K562 (cell line): ENCODE measurements around the gene RBM4B. TPM values are rescaled to one million over a fixed set of nuclear protein-coding genes. Genes with fewer than 3 reads are reported as not detected.

Experiments used
- CHAMP1 ChIP-seq: fragments of 450-650 bp; IDR thresholded peaks from 2 replicates; pipeline ENCODE4 v1.6.1; 2016; ENCODE audit warnings: mild to moderate bottlenecking
- CHD2 ChIP-seq: IDR thresholded peaks from 2 replicates; pipeline ENCODE4 v1.6.1; 2011; ENCODE audit warnings: low read depth, low read length
- FOXK1 ChIP-seq: sonication (generic); formaldehyde crosslinking; IDR thresholded peaks from 2 replicates; pipeline ENCODE4 v1.8.0; 2022; ENCODE audit warnings: missing genetic modification reagents, mild to moderate bottlenecking, borderline replicate concordance
- GATAD2B ChIP-seq: fragments of 450-650 bp; IDR thresholded peaks from 2 replicates; pipeline ENCODE4 v1.6.1; 2017; ENCODE audit warnings: mild to moderate bottlenecking, borderline replicate concordance
- MEIS2 ChIP-seq: fragments of 450-650 bp; IDR thresholded peaks from 2 replicates; pipeline ENCODE4 v1.6.1; 2014; ENCODE audit warnings: mild to moderate bottlenecking; ENCODE audit not compliant: partially characterized antibody
- NR1H2 ChIP-seq: sonication (generic); formaldehyde crosslinking; IDR thresholded peaks from 2 replicates; pipeline ENCODE4 v1.4.0; 2020; ENCODE audit warnings: mild to moderate bottlenecking, missing genetic modification reagents
- SMAD4 ChIP-seq: fragments of 250-450 bp; sonication (Bioruptor Pico); conservative IDR thresholded peaks from 2 replicates; pipeline ENCODE4 v1.8.0; 2021; ENCODE audit warnings: inconsistent platforms, mild to moderate bottlenecking, moderate library complexity
- U2AF1 ChIP-seq: fragments of 200-400 bp; formaldehyde crosslinking; optimal IDR thresholded peaks from 2 replicates; pipeline ENCODE3; 2017; ENCODE audit warnings: mild to moderate bottlenecking, low read depth, low read length, moderate library complexity
- ZNF121 ChIP-seq: sonication (generic); formaldehyde crosslinking; conservative IDR thresholded peaks from 2 replicates; pipeline ENCODE4 v1.8.0; 2022; ENCODE audit warnings: missing genetic modification reagents
- ZNF165 ChIP-seq: fragments of 250-450 bp; sonication (Bioruptor Pico); IDR thresholded peaks from 2 replicates; pipeline ENCODE4 v1.4.0; 2020; ENCODE audit warnings: borderline replicate concordance
- polyA plus RNA-seq, 8 experiments: library from polyadenylated mRNA; depleted of rRNA in 4 of 8; stranded (reverse) in 5 of 8; unstranded in 3 of 8; fragments of >200 nt; fragmentation: Nextera tagmentation in 2 of 8; fragmentation: Illumina TruSeq in 1 of 8; extraction: Ambion mirVana in 2 of 8; extraction: Trizol in 1 of 8; gene quantifications; 2 replicates each; pipeline versions ENCODE4 v1.2.1 to v1.2.3, GENCODE V29; 2011 to 2014; ENCODE audit warnings: inconsistent platforms in 1 of 8, missing spikeins in 1 of 8
- total RNA-seq, 7 experiments: library from RNA; depleted of rRNA in 6 of 7; stranded (reverse); fragments of >200 nt in 6 of 7; fragmentation: Illumina TruSeq in 2 of 7; extraction: Trizol in 2 of 7; gene quantifications; 2 replicates each; pipeline versions ENCODE4 v1.2.1 to v1.2.3, GENCODE V29; 2011 to 2021; ENCODE audit warnings: low replicate concordance in 1 of 7
- TF ChIP-seq, protein P1 (sequence below), 2 experiments: fragments of 450-650 bp in 1 of 2; sonication (generic) in 1 of 2; formaldehyde crosslinking in 1 of 2; IDR thresholded peaks; 2 replicates each; pipeline versions ENCODE4 v1.7.1 to v1.9.0; 2016 to 2022; ENCODE audit warnings: inconsistent platforms in 1 of 2, mild to moderate bottlenecking in 1 of 2, missing genetic modification reagents in 1 of 2
- TF ChIP-seq, protein P2 (sequence below): fragments of 450-650 bp; formaldehyde crosslinking; IDR thresholded peaks from 2 replicates; pipeline ENCODE4 v1.4.0; 2020; ENCODE audit warnings: mild to moderate bottlenecking, moderate library complexity

Gene RBM4B
- total and polyA plus RNA-seq, 9 of the 15 experiments (the other 6 are each of a cell fraction or from before 2014, with no cell fraction given): 14.6 to 39.9 (median 23.3) TPM

DNA sequence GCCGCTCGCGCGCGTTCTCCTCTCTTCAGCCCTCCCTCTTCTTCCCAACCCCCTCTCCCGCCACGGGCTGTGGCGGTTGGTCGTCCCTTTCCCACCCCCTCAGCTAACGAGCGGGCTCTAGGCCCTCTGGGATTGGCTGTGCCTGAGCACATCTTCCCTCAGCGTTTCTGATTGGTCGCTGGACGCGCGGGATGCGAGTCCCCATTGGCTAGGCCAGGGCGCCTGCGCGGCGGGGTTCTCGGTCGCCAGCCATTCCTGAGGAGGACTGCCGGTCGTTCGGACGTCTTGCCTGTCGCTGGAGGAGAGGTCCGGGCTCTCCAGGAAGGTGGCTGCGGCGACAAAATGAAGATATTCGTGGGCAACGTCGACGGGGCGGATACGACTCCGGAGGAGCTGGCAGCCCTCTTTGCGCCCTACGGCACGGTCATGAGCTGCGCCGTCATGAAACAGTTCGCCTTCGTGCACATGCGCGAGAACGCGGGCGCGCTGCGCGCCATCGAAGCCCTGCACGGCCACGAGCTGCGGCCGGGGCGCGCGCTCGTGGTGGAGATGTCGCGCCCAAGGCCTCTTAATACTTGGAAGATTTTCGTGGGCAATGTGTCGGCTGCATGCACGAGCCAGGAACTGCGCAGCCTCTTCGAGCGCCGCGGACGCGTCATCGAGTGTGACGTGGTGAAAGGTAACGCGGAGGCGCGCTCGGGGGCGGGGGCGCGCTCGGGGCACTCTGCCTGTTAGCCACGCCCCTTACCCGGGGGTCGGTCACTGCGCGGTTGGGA, 61.1 kb downstream of the RBM4B start, which contains the start of gene RBM14 (continued):
- TF ChIP-seq, protein P1, sequence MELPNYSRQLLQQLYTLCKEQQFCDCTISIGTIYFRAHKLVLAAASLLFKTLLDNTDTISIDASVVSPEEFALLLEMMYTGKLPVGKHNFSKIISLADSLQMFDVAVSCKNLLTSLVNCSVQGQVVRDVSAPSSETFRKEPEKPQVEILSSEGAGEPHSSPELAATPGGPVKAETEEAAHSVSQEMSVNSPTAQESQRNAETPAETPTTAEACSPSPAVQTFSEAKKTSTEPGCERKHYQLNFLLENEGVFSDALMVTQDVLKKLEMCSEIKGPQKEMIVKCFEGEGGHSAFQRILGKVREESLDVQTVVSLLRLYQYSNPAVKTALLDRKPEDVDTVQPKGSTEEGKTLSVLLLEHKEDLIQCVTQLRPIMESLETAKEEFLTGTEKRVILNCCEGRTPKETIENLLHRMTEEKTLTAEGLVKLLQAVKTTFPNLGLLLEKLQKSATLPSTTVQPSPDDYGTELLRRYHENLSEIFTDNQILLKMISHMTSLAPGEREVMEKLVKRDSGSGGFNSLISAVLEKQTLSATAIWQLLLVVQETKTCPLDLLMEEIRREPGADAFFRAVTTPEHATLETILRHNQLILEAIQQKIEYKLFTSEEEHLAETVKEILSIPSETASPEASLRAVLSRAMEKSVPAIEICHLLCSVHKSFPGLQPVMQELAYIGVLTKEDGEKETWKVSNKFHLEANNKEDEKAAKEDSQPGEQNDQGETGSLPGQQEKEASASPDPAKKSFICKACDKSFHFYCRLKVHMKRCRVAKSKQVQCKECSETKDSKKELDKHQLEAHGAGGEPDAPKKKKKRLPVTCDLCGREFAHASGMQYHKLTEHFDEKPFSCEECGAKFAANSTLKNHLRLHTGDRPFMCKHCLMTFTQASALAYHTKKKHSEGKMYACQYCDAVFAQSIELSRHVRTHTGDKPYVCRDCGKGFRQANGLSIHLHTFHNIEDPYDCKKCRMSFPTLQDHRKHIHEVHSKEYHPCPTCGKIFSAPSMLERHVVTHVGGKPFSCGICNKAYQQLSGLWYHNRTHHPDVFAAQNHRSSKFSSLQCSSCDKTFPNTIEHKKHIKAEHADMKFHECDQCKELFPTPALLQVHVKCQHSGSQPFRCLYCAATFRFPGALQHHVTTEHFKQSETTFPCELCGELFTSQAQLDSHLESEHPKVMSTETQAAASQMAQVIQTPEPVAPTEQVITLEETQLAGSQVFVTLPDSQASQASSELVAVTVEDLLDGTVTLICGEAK (IDR thresholded peaks at IDR 0.05): no peak
- TF ChIP-seq, protein P1 (CRISPR knock-in tag; IDR thresholded peaks at IDR 0.05): no peak; the same call in 1 of the 2 replicates
- TF ChIP-seq U2AF1 (no peak), MEIS2 (peak; percentile 75), ZNF165 (CRISPR knock-in tag) (peak; percentile 52; the same call in 1 of the 2 replicates), CHAMP1 (no peak), GATAD2B (no peak), CHD2 (peak; percentile 82), SMAD4 (CRISPR knock-in tag) (peak; percentile 75), ZNF121 (no peak), NR1H2 (CRISPR knock-in tag) (peak; percentile 72; the same call in 1 of the 2 replicates), FOXK1 (CRISPR knock-in tag) (no peak)
- TF ChIP-seq, protein P2, sequence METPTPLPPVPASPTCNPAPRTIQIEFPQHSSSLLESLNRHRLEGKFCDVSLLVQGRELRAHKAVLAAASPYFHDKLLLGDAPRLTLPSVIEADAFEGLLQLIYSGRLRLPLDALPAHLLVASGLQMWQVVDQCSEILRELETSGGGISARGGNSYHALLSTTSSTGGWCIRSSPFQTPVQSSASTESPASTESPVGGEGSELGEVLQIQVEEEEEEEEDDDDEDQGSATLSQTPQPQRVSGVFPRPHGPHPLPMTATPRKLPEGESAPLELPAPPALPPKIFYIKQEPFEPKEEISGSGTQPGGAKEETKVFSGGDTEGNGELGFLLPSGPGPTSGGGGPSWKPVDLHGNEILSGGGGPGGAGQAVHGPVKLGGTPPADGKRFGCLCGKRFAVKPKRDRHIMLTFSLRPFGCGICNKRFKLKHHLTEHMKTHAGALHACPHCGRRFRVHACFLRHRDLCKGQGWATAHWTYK: peak; percentile 83
